Ishikawa (cell line): ENCODE measurements around the gene MRPS12.

Source experiments
- CEBPB ChIP-seq: IDR thresholded peaks from 2 replicates; pipeline ENCODE4 v1.6.1; 2012
- EGR1 ChIP-seq: IDR thresholded peaks from 2 replicates; pipeline ENCODE4 v1.6.1; 2012
- EP300 ChIP-seq: IDR thresholded peaks from 2 replicates; pipeline ENCODE4 v1.6.1; 2012; ENCODE audit warnings: borderline replicate concordance
- FOXM1 ChIP-seq: IDR thresholded peaks from 2 replicates; pipeline ENCODE4 v1.6.1; 2012; ENCODE audit warnings: low read depth, borderline replicate concordance
- MAX ChIP-seq: IDR thresholded peaks from 2 replicates; pipeline ENCODE4 v1.6.1; 2012
- NFIC ChIP-seq: IDR thresholded peaks from 2 replicates; pipeline ENCODE4 v1.6.1; 2012
- TAF1 ChIP-seq: IDR thresholded peaks from 2 replicates; pipeline ENCODE4 v1.6.1; 2012; ENCODE audit warnings: low read depth, mild to moderate bottlenecking
- TCF12 ChIP-seq: IDR thresholded peaks from 2 replicates; pipeline ENCODE4 v1.6.1; 2012; ENCODE audit warnings: low read depth
- USF1 ChIP-seq: IDR thresholded peaks from 2 replicates; pipeline ENCODE4 v1.6.1; 2012
- TF ChIP-seq, protein P1 (sequence below): IDR thresholded peaks from 2 replicates; pipeline ENCODE4 v1.6.1; 2012; ENCODE audit warnings: low read depth, mild to moderate bottlenecking

DNA sequence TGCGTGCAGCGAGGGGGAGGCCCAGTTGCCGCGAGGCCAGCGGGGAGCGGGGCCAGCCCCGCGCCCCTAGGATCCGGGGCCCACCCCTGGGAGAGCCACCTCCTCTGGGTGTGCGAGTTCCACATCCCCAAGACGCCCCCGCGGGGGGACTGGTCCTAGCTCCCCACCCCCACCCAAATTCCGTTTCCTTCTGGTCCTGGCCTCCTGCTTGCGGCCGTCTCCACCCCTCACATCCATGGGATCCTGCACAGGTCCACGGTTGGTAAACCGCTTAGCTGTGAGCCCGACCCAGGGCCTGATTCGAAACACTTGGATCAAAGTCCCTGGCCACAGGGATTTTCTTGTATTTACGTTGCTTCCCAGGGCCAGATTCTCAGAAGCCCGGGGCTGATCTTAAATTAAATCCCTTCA is 45.1 kb downstream of the MRPS12 start:
- TF ChIP-seq, protein P1, sequence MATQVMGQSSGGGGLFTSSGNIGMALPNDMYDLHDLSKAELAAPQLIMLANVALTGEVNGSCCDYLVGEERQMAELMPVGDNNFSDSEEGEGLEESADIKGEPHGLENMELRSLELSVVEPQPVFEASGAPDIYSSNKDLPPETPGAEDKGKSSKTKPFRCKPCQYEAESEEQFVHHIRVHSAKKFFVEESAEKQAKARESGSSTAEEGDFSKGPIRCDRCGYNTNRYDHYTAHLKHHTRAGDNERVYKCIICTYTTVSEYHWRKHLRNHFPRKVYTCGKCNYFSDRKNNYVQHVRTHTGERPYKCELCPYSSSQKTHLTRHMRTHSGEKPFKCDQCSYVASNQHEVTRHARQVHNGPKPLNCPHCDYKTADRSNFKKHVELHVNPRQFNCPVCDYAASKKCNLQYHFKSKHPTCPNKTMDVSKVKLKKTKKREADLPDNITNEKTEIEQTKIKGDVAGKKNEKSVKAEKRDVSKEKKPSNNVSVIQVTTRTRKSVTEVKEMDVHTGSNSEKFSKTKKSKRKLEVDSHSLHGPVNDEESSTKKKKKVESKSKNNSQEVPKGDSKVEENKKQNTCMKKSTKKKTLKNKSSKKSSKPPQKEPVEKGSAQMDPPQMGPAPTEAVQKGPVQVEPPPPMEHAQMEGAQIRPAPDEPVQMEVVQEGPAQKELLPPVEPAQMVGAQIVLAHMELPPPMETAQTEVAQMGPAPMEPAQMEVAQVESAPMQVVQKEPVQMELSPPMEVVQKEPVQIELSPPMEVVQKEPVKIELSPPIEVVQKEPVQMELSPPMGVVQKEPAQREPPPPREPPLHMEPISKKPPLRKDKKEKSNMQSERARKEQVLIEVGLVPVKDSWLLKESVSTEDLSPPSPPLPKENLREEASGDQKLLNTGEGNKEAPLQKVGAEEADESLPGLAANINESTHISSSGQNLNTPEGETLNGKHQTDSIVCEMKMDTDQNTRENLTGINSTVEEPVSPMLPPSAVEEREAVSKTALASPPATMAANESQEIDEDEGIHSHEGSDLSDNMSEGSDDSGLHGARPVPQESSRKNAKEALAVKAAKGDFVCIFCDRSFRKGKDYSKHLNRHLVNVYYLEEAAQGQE = no peak
- TF ChIP-seq MAX (no peak), CEBPB (no peak), NFIC (no peak), EP300 (no peak), TCF12 (no peak), EGR1 (no peak; the same call in 1 of the 2 replicates), FOXM1 (no peak), TAF1 (no peak), USF1 (no peak)
